HG03060 (cell line): ENCODE results near the gene PLEKHG1.

ENCODE experiments used
- ATAC-seq: cut with Tn5 transposase; IDR thresholded peaks from one replicate; pipeline ENCODE4 v1.9.1; 2021; ENCODE audit warnings: low read depth, moderate number of reproducible peaks; ENCODE audit not compliant: unreplicated experiment

The PLEKHG1 gene

GRCh38 chr6:150599199-150600009 lies at the start of gene PLEKHG1:
Gene PLEKHG1, plus strand, starts transcription at chr6:150599885. Its CDS starts 133,797 bp downstream, at chr6:150733682.
- no peak for ATAC-seq

DNA sequence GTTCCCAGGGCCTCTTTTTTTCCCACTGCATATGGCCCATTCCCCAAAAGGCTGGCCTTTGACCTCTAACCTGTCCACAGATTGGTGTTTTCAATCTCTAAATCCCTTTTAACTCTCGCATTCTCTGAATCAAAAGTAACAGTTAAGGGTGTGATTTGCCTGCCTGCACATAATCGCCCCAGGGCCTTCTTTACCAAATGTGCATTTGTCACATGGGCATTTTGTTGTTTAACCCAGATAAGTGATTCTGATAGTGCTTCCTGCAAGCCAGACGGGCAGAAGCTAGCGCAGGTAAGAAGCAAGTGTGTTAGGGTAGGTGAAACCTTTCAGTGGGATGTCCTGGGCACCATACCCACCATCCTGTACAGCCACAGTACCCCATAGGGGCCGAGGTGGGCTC lies 49.4 kb upstream of the PLEKHG1 start:
- no peak for ATAC-seq

DNA sequence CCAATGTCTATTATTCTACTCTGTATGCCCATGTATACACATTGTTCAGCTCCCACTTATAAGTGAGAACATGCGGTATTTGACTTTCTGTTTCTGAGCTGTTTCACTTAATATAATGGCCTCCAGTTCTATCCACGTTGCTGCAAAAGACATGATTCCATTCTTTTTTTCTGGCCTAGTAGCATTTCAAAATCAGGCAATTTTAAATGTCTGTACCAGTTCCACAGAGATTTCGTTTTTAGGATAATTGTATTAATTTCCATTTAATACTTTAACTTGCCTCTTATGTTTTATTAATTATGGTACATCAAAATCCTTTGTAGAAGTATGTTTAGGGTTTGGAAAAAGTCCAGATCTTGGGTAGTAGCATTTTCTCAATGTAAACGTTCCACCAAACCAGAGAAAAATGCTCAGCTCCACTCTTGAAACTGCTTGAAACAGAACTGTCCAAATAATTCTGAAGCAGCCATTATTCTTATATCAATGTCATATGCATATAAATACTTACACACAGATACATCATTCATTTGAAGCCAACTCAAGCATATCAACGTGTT lies 42.6 kb upstream of the PLEKHG1 start:
- ATAC-seq = no peak

GRCh38 chr6:150560004-150560883 lies 39.4 kb upstream of the PLEKHG1 start:
- no peak for ATAC-seq

GRCh38 chr6:150560884-150561219 lies 38.8 kb upstream of the PLEKHG1 start:
- ATAC-seq = no peak

DNA sequence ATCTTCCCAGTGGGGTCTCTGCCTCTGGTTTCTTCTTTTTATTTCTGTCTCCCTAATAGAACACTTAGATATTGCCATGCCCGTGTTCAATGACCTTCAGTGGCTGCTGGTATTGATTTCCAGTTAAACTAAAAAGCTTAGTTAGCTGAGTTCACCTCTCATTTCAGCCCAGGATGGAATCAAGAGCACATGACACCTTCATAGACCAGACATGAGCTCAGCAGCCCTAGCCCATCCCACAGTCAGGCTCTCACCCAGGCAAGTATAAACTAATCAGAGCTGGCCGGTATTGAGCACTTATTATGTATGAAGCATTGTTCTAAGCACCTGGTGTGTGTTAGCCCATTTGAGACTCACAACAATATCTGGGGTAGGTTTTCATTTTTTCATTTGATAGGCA lies 33.7 kb upstream of the PLEKHG1 start:
- no peak for ATAC-seq

GRCh38 chr6:150566486-150566885 lies 33.2 kb upstream of the PLEKHG1 start:
- no peak for ATAC-seq

DNA sequence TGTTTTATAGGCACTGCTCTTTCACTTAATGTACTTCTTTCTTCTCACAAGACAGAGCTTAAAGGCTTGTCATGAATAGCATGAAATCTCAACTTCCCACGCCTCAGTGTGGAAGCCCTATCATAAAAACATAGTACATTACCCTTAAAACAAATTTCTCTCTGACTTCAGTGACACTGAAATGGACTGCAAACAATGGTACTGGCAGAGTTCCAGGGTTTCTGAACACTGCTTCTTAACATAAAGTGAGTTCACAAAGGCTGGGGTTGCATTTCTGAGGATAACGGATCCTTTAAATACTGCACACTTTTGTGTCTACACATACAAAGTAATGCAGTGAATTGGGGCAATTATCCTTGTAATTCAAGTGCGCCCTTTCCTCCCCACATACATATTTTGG lies 32.3 kb upstream of the PLEKHG1 start:
- no peak for ATAC-seq

- no peak for ATAC-seq
These were observed 31.8 kb upstream of the PLEKHG1 start for GRCh38 chr6:150567823-150568383.

- ATAC-seq = no peak
These were observed 31.1 kb upstream of the PLEKHG1 start for GRCh38 chr6:150568560-150568959.

GRCh38 chr6:150569161-150569560 lies 30.5 kb upstream of the PLEKHG1 start:
- no peak for ATAC-seq

DNA sequence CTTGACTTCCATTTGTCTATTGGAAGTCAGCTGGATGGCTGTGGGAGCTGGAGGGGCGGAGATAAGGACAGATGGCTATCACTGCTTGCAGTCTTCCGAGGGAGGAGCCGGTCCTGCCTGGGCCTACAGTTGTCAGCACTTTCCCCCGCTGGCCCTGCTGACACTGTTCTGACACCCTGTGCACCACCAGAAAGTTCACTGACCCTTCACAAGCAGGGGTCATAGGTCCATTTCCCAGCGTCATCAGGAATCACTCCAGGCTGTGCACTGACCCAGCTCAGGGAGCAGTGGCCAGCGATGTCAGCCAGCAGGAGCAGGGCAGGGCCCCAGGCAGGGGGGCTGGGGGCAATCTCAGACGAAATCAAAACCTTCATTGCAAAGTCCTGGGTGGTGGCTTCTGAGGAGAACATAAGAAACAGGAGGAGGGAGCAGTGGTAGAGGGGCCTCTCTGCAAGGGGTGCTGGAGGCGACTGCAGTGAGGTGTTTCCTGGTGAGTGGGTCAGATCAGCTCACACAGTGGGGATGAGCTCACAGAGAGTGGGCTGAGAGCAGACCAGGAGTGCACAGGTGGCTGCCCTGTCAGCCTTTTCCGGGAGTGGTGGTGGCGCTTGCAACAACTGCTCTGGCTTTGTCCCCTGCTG lies 26.5 kb upstream of the PLEKHG1 start:
- ATAC-seq = no peak

GRCh38 chr6:150575836-150576235 lies 23.8 kb upstream of the PLEKHG1 start:
- no peak for ATAC-seq

GRCh38 chr6:150576651-150577226 lies 22.9 kb upstream of the PLEKHG1 start:
- ATAC-seq = no peak

DNA sequence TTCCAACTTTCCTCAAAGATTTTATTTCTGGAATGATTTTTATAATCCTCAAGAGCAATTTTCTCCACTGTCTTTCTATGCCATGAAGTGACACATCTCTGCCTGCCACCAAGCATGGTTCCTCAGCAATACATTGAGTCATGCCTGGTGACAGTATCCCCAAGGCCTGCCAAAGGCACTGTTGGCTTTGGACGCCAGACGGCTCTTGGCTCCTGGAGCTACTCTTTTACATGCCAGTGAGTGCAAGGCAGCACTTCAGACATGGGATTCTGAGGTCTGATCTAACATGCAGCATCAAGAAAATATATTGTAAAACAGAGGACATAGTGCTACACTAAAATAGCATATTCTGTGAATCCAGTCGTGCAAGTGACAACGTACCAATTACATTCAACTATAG lies 20.1 kb upstream of the PLEKHG1 start:
- no peak for ATAC-seq

- no peak for ATAC-seq
These were observed 19.2 kb upstream of the PLEKHG1 start for GRCh38 chr6:150580489-150580888.

DNA sequence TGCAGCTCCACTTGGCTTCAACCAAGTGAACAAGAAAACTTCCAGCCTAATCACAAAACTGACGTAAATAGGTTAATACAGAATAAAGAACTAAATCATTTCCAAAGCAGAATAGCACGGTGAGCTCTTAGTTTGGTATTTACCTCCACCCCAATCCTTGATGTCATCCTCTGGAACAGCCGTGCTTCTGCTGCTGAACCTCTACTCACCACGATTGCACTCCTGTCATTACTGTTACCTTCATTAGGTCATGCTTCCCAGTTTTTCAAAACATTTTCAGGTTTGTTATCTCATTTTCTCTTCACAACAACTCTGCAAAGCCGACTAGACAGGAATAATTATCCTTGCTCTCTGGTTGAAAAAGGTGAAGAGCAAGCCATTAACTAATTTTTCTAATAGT lies 15.6 kb upstream of the PLEKHG1 start:
- no peak for ATAC-seq

- no peak for ATAC-seq
These were observed 15.1 kb upstream of the PLEKHG1 start for GRCh38 chr6:150584596-150584995.

GRCh38 chr6:150586850-150587359 lies 12.8 kb upstream of the PLEKHG1 start:
- no peak for ATAC-seq

GRCh38 chr6:150587637-150588036 lies 12.0 kb upstream of the PLEKHG1 start:
- ATAC-seq = no peak
